Large intestine (tissue), 12 donors: ENCODE data around the gene ADGRG3. TPM values are rescaled to one million over a fixed set of nuclear protein-coding genes. Genes with fewer than 3 reads are reported as not detected.
A peak's percentile ranks its signal among the peaks of the same experiment; 100 is the strongest.

Source experiments
- DNase-seq, 2 donors: peaks; one replicate each; pipeline versions ENCODE4 v3.0.0 to v3.0.0-alpha.2; 2013
- H3K27ac ChIP-seq: one replicate; pipeline ENCODE4 v1.5.1; 2013; ENCODE audit warnings: low read length
- H3K27me3 ChIP-seq: 2 replicates; pipeline ENCODE4 v1.6.1; 2013; ENCODE audit warnings: low read length; ENCODE audit not compliant: control insufficient read depth, insufficient read depth
- H3K36me3 ChIP-seq: 2 replicates; pipeline ENCODE4 v1.6.1; 2013; ENCODE audit warnings: low read length; ENCODE audit not compliant: control insufficient read depth, insufficient read depth
- H3K4me1 ChIP-seq: one replicate; pipeline ENCODE4 v1.6.1; 2013; ENCODE audit warnings: low read length; ENCODE audit not compliant: control insufficient read depth, insufficient read depth
- H3K4me3 ChIP-seq: one replicate; pipeline ENCODE4 v1.5.1; 2013; ENCODE audit warnings: low read length
- H3K9me3 ChIP-seq: one replicate; pipeline ENCODE4 v1.6.1; 2013; ENCODE audit warnings: mild to moderate bottlenecking, low read depth, low read length, moderate library complexity; ENCODE audit not compliant: control insufficient read depth
- WGBS: methylation state at CpG from one replicate; pipeline ENCODE4 v1.1.5; 2013; ENCODE audit warnings: low lambda C conversion rate; ENCODE audit not compliant: insufficient coverage; 5-methylcytosine and 5-hydroxymethylcytosine counted together
- long read RNA-seq, 11 donors: transcript quantifications; one replicate each; lab custom pipeline, GENCODE V29; 2026
- polyA plus RNA-seq: library from polyadenylated mRNA; unstranded; fragments of 120-200 nt; gene quantifications from one replicate; pipeline ENCODE4 v1.2.1, GENCODE V29; 2013

Gene ADGRG3
- polyA plus RNA-seq: 1.7 TPM
- long read RNA-seq, donor 1: 0 reads
- long read RNA-seq, donor 2: 0 reads
- long read RNA-seq, donor 3: 0 reads
- long read RNA-seq, donor 4: 0 reads
- long read RNA-seq, donor 5: 0 reads
- long read RNA-seq, donor 6: 0 reads
- long read RNA-seq, donor 7: 0 reads
- long read RNA-seq, donor 8: 0 reads
- long read RNA-seq, donor 9: 0 reads
- long read RNA-seq, donor 10: 0 reads
- long read RNA-seq, donor 11: 0 reads

GRCh38 chr16:57668263-57668571 is at the start of gene ADGRG3:
Gene ADGRG3 (plus strand): TSS chr16:57668306. CDS start chr16:57668348, 42 bp downstream.
- Histone ChIP-seq H3K27ac (no peak within 1 kb of the TSS), H3K27me3 (no peaks in the 10 kb centered on the region), H3K4me3 (no peak within 1 kb of the TSS), H3K9me3 (no peaks in the 10 kb centered on the region), H3K36me3 (peaks cover 20% of the 10 kb centered on the region), H3K4me1 (no peaks in the 10 kb centered on the region)
- WGBS: no CpG with 5 or more reads among the region's 11 CpGs
- DNase-seq: no peak

- Histone ChIP-seq H3K27me3 (no peaks in the 10 kb centered on the region), H3K27ac (peak overlapping the region; percentile 95), H3K9me3 (no peaks in the 10 kb centered on the region), H3K36me3 (peaks cover 4% of the 10 kb centered on the region), H3K4me3 (no peak overlapping the region), H3K4me1 (peaks cover 39% of the 10 kb centered on the region)
- DNase-seq: no peak
- no CpG with 5 or more reads among the region's 8 CpGs for WGBS
These were observed 48.9 kb upstream of the ADGRG3 start for GRCh38 chr16:57619133-57619605.

GRCh38 chr16:57619606-57620334 is 48.3 kb upstream of the ADGRG3 start:
- peaks cover 45% of the 10 kb centered on the region for H3K4me1 ChIP-seq
- H3K9me3 ChIP-seq: no peaks in the 10 kb centered on the region
- H3K27me3 ChIP-seq: no peaks in the 10 kb centered on the region
- DNase-seq: peak; percentile 89 to 95
- peak overlapping the region; percentile 95 for H3K27ac ChIP-seq
- H3K36me3 ChIP-seq: peaks cover 4% of the 10 kb centered on the region
- H3K4me3 ChIP-seq: peak overlapping the region; percentile 61
- WGBS: no CpG with 5 or more reads among the region's 16 CpGs

- peak; percentile 36 to 71 for DNase-seq
- Histone ChIP-seq H3K4me1 (peaks cover 46% of the 10 kb centered on the region), H3K27me3 (no peaks in the 10 kb centered on the region), H3K36me3 (peaks cover 4% of the 10 kb centered on the region), H3K9me3 (no peaks in the 10 kb centered on the region), H3K4me3 (peak overlapping the region; percentile 61), H3K27ac (peak overlapping the region; percentile 95)
- no CpG with 5 or more reads among the region's 27 CpGs for WGBS
These were observed 47.5 kb upstream of the ADGRG3 start for GRCh38 chr16:57620335-57621231.

- peaks cover 46% of the 10 kb centered on the region for H3K4me1 ChIP-seq
- DNase-seq: peak in 1 of 2 donors; percentile 68
- H3K4me3 ChIP-seq: peak overlapping the region; percentile 61
- H3K27ac ChIP-seq: peak overlapping the region; percentile 95
- H3K9me3 ChIP-seq: no peaks in the 10 kb centered on the region
- H3K27me3 ChIP-seq: no peaks in the 10 kb centered on the region
- WGBS: no CpG with 5 or more reads among the region's 10 CpGs
- peaks cover 4% of the 10 kb centered on the region for H3K36me3 ChIP-seq
These were observed 46.4 kb upstream of the ADGRG3 start for GRCh38 chr16:57621521-57622271.

- WGBS: no CpG with 5 or more reads among the region's 16 CpGs
- Histone ChIP-seq H3K4me1 (peaks cover 47% of the 10 kb centered on the region), H3K4me3 (no peak overlapping the region), H3K9me3 (no peaks in the 10 kb centered on the region), H3K27me3 (no peaks in the 10 kb centered on the region), H3K27ac (peak overlapping the region; percentile 61), H3K36me3 (peaks cover 4% of the 10 kb centered on the region)
- DNase-seq: no peak
These were observed 45.5 kb upstream of the ADGRG3 start for GRCh38 chr16:57622361-57623250.

- peak in 1 of 2 donors; percentile 56 for DNase-seq
- Histone ChIP-seq H3K4me1 (peaks cover 54% of the 10 kb centered on the region), H3K36me3 (peaks cover 4% of the 10 kb centered on the region)
These were observed 44.7 kb upstream of the ADGRG3 start for GRCh38 chr16:57623251-57624043.

GRCh38 chr16:57624044-57624688 is 43.9 kb upstream of the ADGRG3 start:
- Histone ChIP-seq H3K4me1 (peaks cover 52% of the 10 kb centered on the region), H3K36me3 (peaks cover 4% of the 10 kb centered on the region), H3K4me3 (no peak overlapping the region), H3K27me3 (no peaks in the 10 kb centered on the region), H3K27ac (no peak overlapping the region), H3K9me3 (no peaks in the 10 kb centered on the region)
- no peak for DNase-seq
- WGBS: no CpG with 5 or more reads among the region's 8 CpGs

More at GRCh38 chr16:57623251-57624043, 44.7 kb upstream of the ADGRG3 start:
- Histone ChIP-seq H3K4me3 (no peak overlapping the region), H3K9me3 (no peaks in the 10 kb centered on the region), H3K27me3 (no peaks in the 10 kb centered on the region), H3K27ac (peak overlapping the region; percentile 35)
- WGBS: no CpG with 5 or more reads among the region's 17 CpGs
